ENCODE results near the gene SPAG9.

Gene SPAG9

DNA sequence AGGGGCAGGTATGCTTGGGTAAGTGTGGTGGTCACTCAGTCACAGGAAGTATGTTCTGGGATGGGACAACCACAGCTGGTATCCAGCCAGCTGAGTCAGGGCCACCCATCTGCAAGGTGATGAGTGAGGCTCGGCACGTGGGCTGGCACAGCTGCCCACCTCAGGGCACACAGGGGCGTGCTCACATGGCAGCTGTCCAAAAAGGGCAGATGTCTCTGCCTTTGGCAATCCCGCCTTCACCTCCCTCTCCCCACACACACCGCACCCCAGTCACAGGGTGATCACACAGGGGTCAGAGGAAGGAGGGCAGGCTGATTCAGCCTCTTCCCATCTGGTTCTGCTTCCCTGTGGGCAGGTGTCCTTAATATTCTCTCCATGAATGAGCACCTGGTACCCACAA, 168.7 kb downstream of the SPAG9 start (continued):
- no peak for TF ChIP-seq INSM2 (tag by site-specific recombination; IDR thresholded peaks at IDR 0.05)
- TF ChIP-seq GFI1B (tag by site-specific recombination; IDR thresholded peaks at IDR 0.05), result no peak
- TF ChIP-seq ZNF747 (tag by site-specific recombination; IDR thresholded peaks at IDR 0.05), result no peak
- TF ChIP-seq ZIC2 (tag by site-specific recombination; IDR thresholded peaks at IDR 0.05), result 0 out of 2 replicates have a peak, but pooled peaks have one; percentile 11
- no peak for TF ChIP-seq AEBP2 (tag by site-specific recombination; IDR thresholded peaks at IDR 0.05; ENCODE audit: borderline replicate concordance)
- no peak for TF ChIP-seq ZNF670 (tag by site-specific recombination; IDR thresholded peaks at IDR 0.05; ENCODE audit: low read depth)
- no peak for TF ChIP-seq YY2 (tag by site-specific recombination; IDR thresholded peaks at IDR 0.05)
- TF ChIP-seq ZNF645 (tag by site-specific recombination; IDR thresholded peaks at IDR 0.05), result no peak
- TF ChIP-seq ZNF561 (tag by site-specific recombination; IDR thresholded peaks at IDR 0.05; ENCODE audit: borderline replicate concordance), result no peak
- no peak for TF ChIP-seq ZNF514 (tag by site-specific recombination; IDR thresholded peaks at IDR 0.05)
- TF ChIP-seq ZNF449 (tag by site-specific recombination; IDR thresholded peaks at IDR 0.05), result no peak
- TF ChIP-seq KLF17 (tag by site-specific recombination; IDR thresholded peaks at IDR 0.05), result peak; percentile 76; the same call in 1 of the 2 replicates
- TF ChIP-seq ZNF214 (tag by site-specific recombination; IDR thresholded peaks at IDR 0.05; ENCODE audit: borderline replicate concordance), result no peak
- no peak for TF ChIP-seq ZNF791 (tag by site-specific recombination; IDR thresholded peaks at IDR 0.05)
- TF ChIP-seq ZNF302 (tag by site-specific recombination; IDR thresholded peaks at IDR 0.05; ENCODE audit: low read depth), result no peak

DNA sequence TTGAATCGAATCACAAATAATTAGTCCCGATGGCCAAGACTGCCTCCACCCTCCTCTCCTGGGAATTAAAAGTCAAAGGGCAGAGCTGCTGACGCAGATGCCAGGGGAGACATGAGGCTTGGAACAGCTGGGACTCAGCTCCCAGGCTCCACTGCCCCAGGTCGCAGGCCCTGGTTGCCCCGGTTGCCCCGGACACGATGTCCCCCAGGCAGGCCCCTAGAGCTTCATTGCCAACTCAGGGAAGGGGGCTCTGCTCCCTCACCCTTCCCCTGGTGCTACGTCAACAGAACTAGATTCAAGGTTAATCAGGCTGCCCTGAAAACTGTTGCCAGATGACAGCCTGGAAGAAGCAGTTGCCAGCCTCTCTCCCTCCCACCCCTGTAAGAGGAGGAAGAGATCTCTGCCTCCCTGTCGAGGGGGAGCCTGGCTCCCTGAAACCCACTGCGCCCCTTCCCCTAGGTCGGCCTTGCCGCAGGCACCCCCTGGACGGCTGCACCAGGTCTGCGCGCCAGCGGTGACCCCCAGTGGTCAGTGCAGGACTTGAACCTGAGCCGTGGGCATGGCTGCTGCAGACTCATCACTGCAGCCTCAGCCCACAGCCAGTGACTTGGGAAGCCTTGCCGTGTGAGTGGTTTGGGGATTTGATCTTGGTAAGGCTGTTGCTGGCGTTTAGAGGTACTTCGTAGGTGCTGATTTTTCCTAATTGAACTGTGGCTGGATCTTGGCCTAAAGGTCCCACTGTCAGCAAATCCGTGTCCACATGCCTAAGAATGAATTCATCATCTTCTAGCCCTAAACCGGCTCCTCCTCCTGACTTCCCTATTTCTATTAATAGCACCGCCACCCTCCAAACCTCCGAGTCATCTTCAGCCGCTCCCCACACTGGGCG, 170.4 kb downstream of the SPAG9 start:
- ChIA-PET CTCF (interaction anchor here (0.6 to 12.1 kb wide), 25 partner anchors 9 to 603 kb away, joined by 3 to 329 read pairs (median 4); partner anchors contain the start of gene TOB1), POLR2A (interaction anchor here (0.6 to 3.2 kb wide), 3 partner anchors 11 to 84 kb away, joined by 3 to 61 read pairs (median 5); partner anchors contain the start of gene TOB1)
- no peaks in the 10 kb centered on the region; the same call in 1 of the 2 replicates for H3K4me1 ChIP-seq (ENCODE audit: control insufficient read depth, insufficient read depth, low read length)
- H3K27ac ChIP-seq (ENCODE audit: extremely low read depth, low read depth, low read length), result peak overlapping the region; percentile 44; the same call in 1 of the 2 replicates
- no peaks in the 10 kb centered on the region for H3K9me3 ChIP-seq (ENCODE audit: control insufficient read depth, insufficient read depth, low read depth, low read length)
- no peak overlapping the region for H3K4me3 ChIP-seq (ENCODE audit: low read depth, low read length)
- no peaks in the 10 kb centered on the region for H3K36me3 ChIP-seq (ENCODE audit: control insufficient read depth in 2 of 2, insufficient read depth in 1 of 2, low read length in 2 of 2)
- TF ChIP-seq KLF17 (tag by site-specific recombination; IDR thresholded peaks at IDR 0.05) (no peak), ZBTB48 (tag by site-specific recombination; IDR thresholded peaks at IDR 0.05) (0 out of 2 replicates have a peak, but pooled peaks have one; percentile 29), ZNF677 (tag by site-specific recombination; IDR thresholded peaks at IDR 0.05) (no peak), KLF7 (tag by site-specific recombination; IDR thresholded peaks at IDR 0.05; ENCODE audit: borderline replicate concordance) (no peak), ZNF324 (tag by site-specific recombination; IDR thresholded peaks at IDR 0.05) (no peak), ZFP37 (tag by site-specific recombination; IDR thresholded peaks at IDR 0.05) (no peak), ZNF580 (tag by site-specific recombination; IDR thresholded peaks at IDR 0.05) (no peak), ZNF830 (tag by site-specific recombination; IDR thresholded peaks at IDR 0.05; ENCODE audit: low read depth) (no peak), ZNF274 (IDR thresholded peaks at IDR 0.05; ENCODE audit: low read length) (no peak), ZNF274 (tag by site-specific recombination; IDR thresholded peaks at IDR 0.05; ENCODE audit: borderline replicate concordance) (no peak)
- TF ChIP-seq, protein P1, sequence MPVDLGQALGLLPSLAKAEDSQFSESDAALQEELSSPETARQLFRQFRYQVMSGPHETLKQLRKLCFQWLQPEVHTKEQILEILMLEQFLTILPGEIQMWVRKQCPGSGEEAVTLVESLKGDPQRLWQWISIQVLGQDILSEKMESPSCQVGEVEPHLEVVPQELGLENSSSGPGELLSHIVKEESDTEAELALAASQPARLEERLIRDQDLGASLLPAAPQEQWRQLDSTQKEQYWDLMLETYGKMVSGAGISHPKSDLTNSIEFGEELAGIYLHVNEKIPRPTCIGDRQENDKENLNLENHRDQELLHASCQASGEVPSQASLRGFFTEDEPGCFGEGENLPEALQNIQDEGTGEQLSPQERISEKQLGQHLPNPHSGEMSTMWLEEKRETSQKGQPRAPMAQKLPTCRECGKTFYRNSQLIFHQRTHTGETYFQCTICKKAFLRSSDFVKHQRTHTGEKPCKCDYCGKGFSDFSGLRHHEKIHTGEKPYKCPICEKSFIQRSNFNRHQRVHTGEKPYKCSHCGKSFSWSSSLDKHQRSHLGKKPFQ (tag by site-specific recombination; IDR thresholded peaks at IDR 0.05), result no peak
